Measurements from ENCODE around the gene FOXN4.
"Not testable (repeated sequence)": the region's sequence is repeated elsewhere in the genome, so short reads cannot be mapped to it uniquely, and the experiment has no call there.

Gene FOXN4

GRCh38 chr12:109308534-109309380 lies at the start of gene FOXN4:
TSS of gene FOXN4 (minus strand) at chr12:109309284. CDS start at chr12:109308321, 963 bp downstream.
- DNase-seq = peak; percentile 53

- no peak for DNase-seq
Measured at GRCh38 chr12:109358154-109358869, 49.2 kb upstream of the FOXN4 start.

- peak; percentile 18 for DNase-seq
Measured at GRCh38 chr12:109357032-109357431, 47.9 kb upstream of the FOXN4 start.

DNA sequence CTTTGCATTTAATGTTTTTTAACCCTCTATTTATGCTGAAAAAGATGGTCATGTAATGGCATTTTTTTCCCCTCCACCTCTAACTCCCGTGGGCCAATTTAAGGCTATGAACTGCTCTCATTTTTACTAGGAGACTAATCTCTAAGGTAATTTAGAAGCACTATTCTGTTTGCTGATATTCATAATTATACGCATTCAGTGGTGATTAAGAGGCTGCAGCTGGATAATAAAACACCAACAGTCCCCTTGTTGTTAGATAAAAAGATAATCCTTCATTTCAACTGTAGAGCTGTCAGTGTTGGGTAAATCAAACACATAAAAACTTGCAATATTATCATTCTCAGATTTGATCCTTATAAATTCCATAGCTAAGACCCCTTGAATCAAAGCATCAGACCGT lies 47.5 kb upstream of the FOXN4 start:
- peak; percentile 37 for DNase-seq

DNA sequence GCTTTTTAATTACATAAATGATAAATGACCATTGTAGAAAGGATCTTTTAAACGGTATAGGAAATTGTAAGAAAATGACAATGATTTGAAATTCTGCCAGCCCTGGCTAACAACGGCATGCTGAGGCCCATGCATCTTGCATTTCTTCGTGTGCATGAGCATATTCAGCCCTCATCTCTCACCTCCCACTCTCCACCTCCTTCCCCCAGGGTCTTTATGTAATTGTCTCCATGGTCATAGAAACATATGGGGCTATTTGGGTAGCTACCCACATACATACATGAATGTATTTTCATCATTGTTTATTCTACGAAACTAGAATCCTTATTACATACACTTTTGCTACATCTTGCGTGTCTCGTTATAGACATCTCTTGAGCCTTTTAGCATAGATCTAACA lies 43.1 kb upstream of the FOXN4 start:
- no peak for DNase-seq

GRCh38 chr12:109347589-109347988 lies 38.5 kb upstream of the FOXN4 start, which contains the start of gene MYO1H:
TSS of gene MYO1H (plus strand) at chr12:109347900. CDS start at chr12:109347961, 61 bp downstream.
- no peak for DNase-seq

DNA sequence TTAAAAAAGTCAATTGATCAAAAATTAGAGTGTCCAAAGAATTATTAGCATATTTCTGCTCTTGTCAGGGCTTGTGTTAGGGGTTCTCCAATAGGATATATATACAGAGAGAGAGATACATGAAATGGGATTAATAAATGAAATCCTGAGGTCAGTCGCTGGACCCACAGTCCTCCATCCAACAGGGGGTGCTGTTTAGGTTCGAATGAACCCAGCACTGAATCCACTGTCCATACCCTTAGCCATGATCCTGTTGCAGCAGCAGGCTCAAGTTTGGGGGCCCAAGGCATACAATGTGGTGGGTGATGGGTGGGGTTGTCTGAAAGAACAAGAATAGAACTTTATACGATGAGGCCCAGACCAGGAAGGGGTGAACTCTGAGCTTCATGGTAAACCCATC lies 37.8 kb upstream of the FOXN4 start:
- DNase-seq = no peak

- DNase-seq = no peak
Measured at GRCh38 chr12:109345428-109345827, 36.3 kb upstream of the FOXN4 start.

GRCh38 chr12:109343677-109344076 lies 34.6 kb upstream of the FOXN4 start:
- DNase-seq = no peak

DNA sequence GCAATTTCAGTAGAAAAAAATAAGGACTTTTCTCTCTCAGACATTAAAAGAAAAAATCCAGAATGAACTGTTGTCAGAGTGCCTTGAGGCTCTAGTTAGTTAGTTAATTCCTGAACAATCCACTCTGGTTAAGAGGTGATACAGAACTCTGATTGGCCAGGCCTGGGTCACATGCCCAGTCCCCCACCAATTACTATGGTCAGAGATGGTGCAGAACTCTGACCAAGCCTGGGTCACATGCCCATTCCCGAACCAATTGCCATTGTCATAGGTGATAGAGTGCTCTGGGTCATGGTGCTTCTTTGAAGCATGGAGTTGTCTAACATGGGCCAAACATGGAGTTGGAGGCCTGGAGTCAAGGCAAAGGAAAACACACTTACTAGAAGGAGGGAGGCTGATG lies 27.5 kb upstream of the FOXN4 start:
- no peak for DNase-seq

- no peak for DNase-seq
Measured at GRCh38 chr12:109334887-109335286, 25.8 kb upstream of the FOXN4 start.

DNA sequence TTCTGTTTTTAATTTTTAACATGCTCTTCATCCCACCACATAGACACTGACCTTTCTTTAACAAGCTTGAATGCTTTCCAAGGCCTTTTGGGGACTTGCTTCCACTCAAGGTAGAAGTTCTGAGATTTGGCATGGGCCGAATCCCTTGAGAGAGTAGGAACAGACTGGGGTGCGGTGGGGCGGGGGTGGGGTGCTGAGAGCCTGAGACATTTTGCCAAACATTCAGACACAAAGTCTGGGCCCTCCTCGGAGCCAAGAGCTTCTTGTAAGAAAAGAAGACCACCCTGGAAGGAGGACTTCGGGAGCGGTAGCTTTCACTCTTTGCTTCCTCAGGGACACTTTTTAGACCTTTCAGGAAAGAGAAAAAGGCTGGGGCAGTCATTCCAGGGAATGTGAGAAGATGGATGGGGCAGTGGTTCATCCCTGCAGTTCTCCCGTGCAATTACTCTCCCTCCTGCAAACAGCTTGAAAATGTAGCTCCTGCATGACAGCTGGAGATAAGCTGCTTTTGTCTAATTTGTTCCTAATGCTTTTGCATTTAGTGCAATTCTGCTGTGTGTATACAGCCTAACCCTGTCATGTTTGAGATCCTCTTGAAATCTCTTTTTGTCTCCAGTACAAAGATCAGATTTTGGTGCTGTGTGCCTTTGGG lies 22.3 kb upstream of the FOXN4 start:
- DNase-seq = peak; percentile 68

DNA sequence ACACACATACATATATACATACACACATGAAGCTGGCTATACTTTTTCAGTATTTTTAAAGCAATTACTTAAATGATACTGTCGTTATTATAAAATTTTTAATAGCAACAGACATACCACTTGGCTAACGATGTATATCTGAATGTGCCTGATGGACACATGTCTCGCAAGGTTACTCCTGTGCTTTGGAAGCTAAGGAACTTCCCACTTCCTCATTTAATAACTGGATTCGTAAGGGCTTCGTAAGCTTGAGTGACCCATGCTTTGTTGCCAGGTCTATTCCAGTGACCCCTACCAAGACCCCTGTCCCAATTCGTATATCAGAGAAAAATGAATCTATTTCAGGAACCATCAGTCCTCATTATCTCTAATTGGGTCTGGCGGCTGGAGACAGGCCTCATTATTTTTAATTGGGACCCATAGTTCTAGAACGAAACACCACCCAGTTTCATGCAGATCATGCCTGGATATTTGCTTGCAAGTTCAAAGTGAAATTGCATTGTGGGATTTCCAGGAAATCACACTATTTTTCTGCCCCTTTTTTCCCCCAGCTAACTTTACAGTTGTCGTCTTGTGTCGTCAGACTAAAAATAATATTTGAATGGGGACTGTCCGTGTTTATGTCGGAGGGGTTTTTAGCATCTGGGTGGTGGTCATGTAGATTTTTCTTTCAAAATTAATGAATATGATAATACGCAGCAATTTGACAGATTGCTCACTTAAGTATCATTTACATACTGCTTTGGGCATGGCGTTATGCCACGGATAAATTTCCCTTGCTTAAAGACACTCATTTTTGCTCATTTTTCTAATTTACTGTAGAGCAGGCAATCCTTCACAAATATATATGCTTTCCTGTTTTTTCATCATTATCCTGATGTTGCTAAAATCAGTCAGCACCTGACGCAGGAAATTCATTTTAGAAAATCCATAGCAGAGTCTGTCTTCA lies 21.5 kb upstream of the FOXN4 start:
- DNase-seq = peak; percentile 13

- peak; percentile 73 for DNase-seq
Measured at GRCh38 chr12:109329686-109330085, 20.6 kb upstream of the FOXN4 start.

GRCh38 chr12:109329003-109329402 lies 19.9 kb upstream of the FOXN4 start:
- DNase-seq = no peak

DNA sequence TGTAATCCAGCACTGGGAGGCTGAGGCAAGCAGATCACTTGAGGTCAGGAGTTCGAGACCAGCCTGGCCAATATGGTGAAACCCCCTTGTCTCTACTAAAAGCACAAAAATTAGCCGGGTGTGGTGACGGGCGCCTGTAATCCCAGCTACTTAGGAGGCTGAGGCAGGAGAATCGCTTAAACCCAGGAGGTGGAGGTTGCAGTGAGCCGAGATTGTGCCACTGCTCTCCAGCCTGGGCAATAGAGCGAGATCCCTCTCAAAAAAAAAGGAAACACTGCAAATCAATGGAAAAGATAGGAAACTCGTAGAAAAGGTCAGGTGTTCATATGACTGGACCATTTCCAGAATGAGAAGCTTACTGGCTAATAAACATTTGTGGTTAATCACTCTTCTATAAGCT lies 12.2 kb upstream of the FOXN4 start:
- DNase-seq = not testable (repeated sequence)

DNA sequence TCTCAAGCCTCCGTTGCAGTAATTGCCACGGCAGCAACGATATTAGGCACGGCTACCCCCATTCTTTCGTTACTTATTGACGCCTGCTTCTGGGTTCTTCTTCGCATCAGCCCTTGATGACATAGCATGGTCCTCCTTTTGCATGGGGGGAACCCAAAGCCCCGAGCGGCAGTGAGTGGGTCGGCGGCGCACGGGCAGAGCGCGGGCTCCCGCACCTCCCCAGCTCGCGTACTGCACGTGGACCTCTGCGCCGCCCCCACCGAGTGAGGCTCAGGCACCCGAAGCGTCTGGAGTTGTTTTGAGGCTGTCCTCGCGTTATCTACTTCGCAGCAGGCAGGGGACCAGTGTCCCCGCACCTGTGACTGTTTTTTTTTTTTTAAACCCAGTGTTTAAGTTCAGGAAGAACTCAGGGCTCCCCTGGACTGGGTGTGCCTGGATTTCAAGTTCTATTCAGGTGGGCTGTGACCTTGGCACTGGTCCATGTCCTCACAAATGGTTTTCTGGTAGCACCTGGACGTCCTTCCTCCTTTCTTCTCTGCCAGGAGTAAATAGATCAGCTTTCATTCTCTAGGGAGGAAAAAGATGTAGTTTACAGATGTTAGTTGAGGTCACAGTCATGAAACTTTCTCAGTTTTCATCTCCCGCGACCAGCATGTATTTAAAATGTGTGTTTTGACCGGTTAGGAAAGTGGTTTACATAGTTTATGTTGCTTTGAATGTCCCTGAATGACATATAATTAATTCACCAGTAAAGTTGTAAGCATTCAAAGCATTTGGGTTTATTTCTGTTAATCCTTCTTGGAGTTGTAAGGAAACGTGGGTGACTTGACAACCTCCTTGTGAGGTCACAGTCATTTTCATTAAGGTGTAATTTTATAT lies 1.4 kb upstream of the FOXN4 start:
- DNase-seq = peak; percentile 98

DNA sequence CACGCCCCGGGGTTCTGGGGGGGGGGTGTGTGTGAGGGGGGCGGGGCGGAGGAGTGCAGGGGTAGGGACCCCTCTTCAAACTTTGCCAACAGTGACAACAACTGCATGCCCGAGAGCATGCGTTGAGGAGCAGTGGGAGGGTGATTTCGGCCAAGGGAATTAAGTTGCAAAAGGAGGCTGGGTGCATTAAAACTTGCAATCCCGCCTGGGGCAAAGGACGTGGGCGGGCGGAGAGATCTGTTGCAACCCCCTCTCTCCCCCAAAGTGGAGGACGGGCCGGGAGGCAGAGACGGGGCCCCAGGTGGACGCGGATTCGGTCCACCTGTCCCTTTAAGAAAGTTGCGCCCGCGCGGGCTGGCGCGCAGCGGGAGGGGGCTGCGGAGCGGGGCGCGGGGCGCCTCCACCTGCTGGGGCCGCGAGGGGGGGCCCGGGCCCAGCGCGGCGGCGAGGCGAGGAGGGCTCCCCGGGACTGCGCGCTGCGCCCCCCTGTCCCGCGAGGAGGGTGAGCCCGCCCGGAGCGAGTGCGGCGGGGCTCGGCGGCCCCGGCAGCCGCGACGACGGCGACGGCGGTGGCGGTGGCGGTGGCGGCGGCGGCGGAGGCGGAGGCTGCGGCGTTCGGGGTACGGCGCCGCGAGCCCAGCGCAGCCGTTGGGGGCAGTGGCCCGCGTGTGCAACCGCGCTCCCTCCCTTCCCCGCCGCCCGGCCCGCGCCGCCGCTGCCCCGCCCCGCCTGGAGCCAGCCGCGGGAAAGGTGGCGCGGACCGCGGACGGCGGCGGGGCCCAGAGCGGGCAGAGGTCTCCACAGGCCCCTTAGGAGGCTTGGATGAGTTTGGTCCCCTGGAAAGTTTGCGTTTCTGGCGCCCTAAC lies 530 bp upstream of the FOXN4 start:
- DNase-seq = peak; percentile 59

- DNase-seq = peak; percentile 85
Measured at GRCh38 chr12:109307051-109307450, 2.0 kb downstream of the FOXN4 start.

- DNase-seq = no peak
Measured at GRCh38 chr12:109305547-109305946, 3.5 kb downstream of the FOXN4 start.

Measured in NCI-H146 (cell line).